GM21367 (cell line): ENCODE data around the gene MYLK2.
"Not testable (repeated sequence)": the region's sequence is repeated elsewhere in the genome, so short reads cannot be mapped to it uniquely, and the experiment has no call there.

ENCODE experiments used
- ATAC-seq: cut with Tn5 transposase; IDR thresholded peaks from one replicate; pipeline ENCODE4 v1.9.1; 2021; ENCODE audit not compliant: unreplicated experiment

Gene MYLK2

GRCh38 chr20:31815408-31816188 is 3.6 kb upstream of the MYLK2 start:
- ATAC-seq, result no peak

DNA sequence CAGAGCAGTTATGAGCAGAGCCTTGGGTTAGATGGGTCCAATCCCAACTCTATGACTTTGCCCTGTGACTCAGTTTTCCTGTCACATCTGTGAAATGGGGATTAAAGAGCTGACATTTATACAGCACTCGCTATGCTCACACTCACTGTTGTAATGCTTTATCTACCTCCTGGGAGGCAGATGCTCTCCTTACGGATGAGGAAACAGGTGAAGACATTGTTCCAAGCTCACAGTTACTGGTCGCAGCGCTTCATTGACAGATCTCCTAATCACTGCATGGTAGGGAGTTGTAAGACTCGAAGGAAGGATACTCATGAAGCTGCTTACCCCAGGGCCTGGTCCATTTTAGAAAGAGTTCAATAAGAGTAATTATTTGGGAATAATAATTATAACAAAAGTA is 2.9 kb upstream of the MYLK2 start:
- ATAC-seq, result no peak

DNA sequence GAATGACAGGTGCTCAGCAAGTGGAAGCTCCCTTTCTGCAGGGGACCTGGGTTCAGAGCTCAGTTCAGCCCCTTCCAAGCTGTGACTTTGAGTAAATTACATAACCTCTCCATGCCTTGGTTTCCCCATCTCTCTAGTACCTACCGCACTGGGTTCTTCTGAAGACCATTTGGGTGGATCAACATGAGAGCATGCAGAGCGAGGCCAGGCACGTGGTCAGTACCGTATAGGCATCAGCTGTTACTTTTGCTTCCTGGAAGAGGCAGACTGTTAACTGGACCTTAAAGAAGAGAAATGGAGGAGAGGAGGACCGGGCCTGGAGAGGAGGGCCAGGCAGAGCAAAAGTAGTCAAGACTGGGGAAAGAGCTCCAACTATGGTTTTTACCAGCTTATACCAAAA is 1.7 kb upstream of the MYLK2 start:
- no peak for ATAC-seq

GRCh38 chr20:31818376-31818908 is 714 bp upstream of the MYLK2 start:
- ATAC-seq, result no peak

DNA sequence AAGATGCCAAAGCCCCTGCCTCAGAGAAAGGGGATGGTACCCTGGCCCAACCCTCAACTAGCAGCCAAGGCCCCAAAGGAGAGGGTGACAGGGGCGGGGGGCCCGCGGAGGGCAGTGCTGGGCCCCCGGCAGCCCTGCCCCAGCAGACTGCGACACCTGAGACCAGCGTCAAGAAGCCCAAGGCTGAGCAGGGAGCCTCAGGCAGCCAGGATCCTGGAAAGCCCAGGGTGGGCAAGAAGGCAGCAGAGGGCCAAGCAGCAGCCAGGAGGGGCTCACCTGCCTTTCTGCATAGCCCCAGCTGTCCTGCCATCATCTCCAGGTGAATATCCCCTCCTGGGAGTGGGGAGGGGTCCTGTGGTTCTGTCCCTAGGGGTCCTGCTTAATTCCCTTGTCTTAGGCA is 1.1 kb downstream of the MYLK2 start:
- ATAC-seq, result no peak

GRCh38 chr20:31821427-31821826 is 2.3 kb downstream of the MYLK2 start:
- ATAC-seq, result no peak

- no peak for ATAC-seq
These were observed 3.5 kb downstream of the MYLK2 start for GRCh38 chr20:31822421-31823330.

DNA sequence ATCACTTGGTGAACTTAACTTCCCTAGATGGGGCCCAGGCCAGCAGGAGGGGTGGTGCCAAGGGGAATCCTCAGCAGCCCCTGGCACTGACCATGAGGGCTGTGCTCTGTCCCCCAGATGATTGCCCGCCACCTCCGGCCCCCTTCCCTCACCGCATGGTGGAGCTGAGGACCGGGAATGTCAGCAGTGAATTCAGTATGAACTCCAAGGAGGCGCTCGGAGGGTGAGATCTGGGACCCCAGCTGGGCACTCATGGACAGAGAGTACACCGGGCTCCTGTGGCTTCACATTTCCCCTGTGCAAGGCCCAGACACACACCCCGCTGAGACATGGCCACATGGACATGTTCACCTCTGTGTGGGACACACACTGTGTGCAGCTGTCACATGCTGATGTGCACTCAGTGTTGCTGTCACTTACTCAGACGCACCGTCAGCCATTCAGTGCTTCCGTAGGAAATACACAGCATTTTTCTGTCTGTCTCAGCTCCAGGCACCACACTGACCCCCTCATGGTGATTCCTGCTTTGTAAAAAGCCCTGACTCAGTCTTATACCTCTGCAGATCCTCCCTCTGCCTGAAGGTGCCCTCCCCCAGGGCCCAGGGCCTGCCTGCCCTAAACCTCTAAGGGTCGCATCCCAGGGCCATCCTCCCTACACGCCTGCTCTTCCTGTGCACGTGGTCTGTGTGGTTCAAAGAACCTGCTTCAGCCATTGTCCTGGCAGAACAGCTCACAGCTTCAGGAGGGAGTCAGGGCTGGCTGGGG is 4.4 kb downstream of the MYLK2 start:
- no peak for ATAC-seq

GRCh38 chr20:31824125-31824485 is 4.9 kb downstream of the MYLK2 start:
- no peak for ATAC-seq

DNA sequence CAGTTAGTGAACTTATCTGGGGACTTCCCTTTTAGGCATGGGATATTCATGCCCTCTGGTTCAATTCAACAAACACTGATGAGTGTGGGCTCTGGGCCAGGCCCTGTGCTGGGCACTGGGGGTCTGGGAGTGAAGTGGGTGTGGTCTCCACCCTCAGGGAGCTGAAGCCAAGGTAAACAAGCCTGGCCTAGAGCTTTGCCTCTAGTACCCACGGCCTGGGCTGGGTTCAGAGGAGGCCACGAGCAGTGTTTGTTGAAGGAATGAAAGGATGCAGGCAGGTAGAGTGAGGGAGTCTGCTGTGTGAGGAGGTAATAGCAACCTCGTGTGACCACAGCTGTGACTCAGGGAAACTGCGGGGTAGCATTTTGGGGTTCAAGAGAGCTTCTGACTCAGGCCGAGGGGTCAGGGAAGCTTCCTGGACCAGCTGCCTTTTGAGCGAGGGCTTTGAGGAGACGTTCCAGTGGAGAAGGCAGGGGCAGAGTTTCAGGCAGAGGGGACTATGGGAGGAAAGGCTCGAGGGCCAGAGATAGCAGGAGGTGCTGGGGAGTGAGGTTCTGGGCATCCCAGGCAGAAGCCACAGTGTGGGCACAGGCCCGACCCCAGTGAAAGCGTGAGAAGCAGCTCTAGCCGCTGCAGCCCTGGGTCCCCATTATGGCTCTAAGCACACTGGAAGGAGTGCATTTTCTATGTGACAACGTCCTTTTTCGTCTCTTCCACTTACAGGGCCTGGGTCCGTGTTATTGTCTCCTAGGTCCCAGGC is 5.6 kb downstream of the MYLK2 start:
- ATAC-seq, result no peak

DNA sequence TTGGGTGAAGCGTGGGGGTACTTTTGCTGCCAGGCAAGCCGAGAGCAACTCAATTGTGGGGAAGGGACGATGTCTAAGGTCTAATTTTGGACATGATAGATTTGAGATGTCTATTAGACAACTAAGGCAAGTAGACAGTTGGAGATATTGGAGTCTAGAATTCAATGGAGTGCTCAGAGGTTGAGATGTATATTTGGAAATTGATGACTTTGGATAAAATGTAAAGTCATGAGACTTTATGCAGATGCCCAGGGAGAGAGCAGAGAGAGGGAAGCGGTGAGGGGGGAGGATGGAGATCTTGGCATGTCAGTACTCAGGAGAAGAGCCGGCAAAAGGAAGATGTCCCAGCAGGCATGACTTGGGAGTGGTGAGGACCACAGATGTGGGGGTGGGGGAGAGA is 6.9 kb downstream of the MYLK2 start:
- ATAC-seq, result no peak

GRCh38 chr20:31827059-31827458 is 7.9 kb downstream of the MYLK2 start:
- no peak for ATAC-seq

DNA sequence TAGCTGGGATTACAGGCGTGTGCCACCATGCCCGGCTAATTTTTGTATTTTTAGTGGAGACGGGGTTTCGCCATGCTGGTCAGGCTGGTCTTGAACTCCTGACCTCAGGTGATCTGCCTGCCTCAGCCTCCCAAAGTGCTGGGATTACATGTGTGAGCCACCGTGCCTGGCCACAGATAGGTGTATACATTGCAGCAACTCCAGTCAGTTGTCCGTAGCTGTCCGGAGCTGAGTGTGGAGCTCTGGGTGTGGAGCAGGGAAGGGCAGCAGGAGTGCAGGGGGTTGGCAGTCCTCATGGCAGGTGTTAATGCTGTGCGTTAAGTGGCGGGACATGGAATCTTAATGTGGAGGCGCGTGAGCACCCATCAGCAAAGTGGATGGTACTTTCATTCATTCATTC is 8.9 kb downstream of the MYLK2 start:
- ATAC-seq, result not testable (repeated sequence)

GRCh38 chr20:31829731-31830130 is 10.6 kb downstream of the MYLK2 start:
- no peak for ATAC-seq

DNA sequence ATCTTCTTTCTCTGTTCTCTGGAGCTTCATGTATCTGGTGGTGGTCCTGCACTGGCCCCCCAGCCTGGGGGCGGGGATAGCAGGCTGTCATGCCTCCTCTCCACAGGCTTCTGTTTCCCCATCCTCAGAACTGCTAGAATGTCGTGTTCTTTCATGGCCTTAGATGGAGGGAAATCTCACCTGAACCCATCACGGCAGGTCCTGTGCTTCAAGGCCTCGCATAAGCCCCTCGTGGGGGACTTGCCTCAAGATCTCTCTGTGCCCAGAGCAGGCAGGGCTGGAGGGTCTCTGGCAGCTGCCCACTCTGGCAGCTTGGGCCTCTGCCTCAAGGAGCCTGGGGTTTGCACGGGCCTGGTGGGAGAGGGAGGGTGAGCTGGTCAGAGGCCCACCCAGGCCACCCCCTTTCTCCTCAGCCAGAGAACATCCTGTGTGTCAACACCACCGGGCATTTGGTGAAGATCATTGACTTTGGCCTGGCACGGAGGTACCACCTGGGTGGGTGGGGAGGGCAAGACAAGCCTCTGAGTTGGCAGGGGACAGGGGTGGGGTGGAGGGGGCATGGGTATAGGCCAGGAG is 11.3 kb downstream of the MYLK2 start:
- ATAC-seq, result no peak

- ATAC-seq, result no peak
These were observed 12.1 kb downstream of the MYLK2 start for GRCh38 chr20:31831211-31831610.

GRCh38 chr20:31831771-31832306 is 12.7 kb downstream of the MYLK2 start:
- no peak for ATAC-seq

- ATAC-seq, result no peak
These were observed 14.2 kb downstream of the MYLK2 start for GRCh38 chr20:31833130-31833930.

DNA sequence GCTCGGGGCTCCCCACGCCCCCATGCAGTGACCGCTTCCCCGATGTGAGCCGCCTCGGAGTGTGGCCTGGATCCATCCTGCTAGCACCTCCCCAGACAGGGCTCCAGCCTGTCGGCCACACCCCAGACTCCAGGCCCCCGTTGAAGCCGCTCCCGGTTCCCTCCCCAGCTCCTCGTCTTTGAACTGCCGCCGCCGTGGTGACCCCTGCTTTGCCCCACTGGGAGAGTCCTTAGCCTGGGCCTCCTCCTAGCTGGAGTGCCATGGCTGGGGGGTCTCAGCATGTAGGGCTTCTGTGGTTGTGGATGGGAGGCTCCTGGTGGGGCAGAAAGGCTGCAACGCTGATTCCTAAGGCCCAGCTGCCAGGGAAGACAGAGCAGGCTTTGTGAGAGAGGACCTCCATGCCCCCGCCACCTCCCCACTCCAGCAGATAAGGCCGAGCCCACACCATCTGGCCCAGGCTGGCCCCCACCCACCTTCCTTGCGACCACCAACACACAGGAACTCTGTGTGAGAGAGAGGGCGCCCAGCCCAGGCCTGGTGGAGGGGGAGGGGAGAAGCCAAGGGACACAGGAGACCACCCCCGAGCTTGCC is 14.9 kb downstream of the MYLK2 start:
- no peak for ATAC-seq
